ENCODE data around the gene BSN. TPM values are rescaled to one million over a fixed set of nuclear protein-coding genes. Genes with fewer than 3 reads are reported as not detected.
A peak's percentile ranks its signal among the peaks of the same experiment; 100 is the strongest.

BSN gene
- total and polyA plus RNA-seq, 12 donors = 0.06 to 1.4 (median 0.62) TPM

GRCh38 chr3:49663831-49664230, 109.6 kb downstream of the BSN start:
- WGBS, 2 donors = 97 to 100% methylated on average over 1 of the region's 1 CpG
- ATAC-seq (no peak), DNase-seq (no peak)
- Histone ChIP-seq H3K4me1 (peaks cover 0 to 9% (median 0%) of the 10 kb centered on the region in 9 donors), H3K4me3 (no peak overlapping the region), H3K27me3 (no peaks in the 10 kb centered on the region), H3K27ac (no peak overlapping the region), H3K9me3 (no peaks in the 10 kb centered on the region), H3K36me3 (no peaks in the 10 kb centered on the region)
- no peak for TF ChIP-seq CTCF (IDR thresholded peaks at IDR 0.05)
- intact Hi-C loops (cut with DNase I) = no loop called here

- WGBS, 2 donors = 85 to 87% methylated on average over 11 of the region's 11 CpGs
- intact Hi-C loops (cut with DNase I) = no loop called here
These were observed 110.0 kb downstream of the BSN start for GRCh38 chr3:49664300-49664699.

GRCh38 chr3:49665822-49666519, 111.7 kb downstream of the BSN start:
- H3K36me3 ChIP-seq = no peaks in the 10 kb centered on the region
- ATAC-seq = peak in 2 of 8 donors; percentile 10 to 30
- H3K27ac ChIP-seq = no peak overlapping the region
- intact Hi-C loops (cut with DNase I) = loop anchor here in 2 of 10 donors (5.0 kb wide), 2 partner anchors 124 to 129 kb away; no protein-coding TSS in a partner anchor
- no peak for DNase-seq
- no peak for TF ChIP-seq CTCF (IDR thresholded peaks at IDR 0.05)
- 91 to 94% methylated on average over 6 of the region's 6 CpGs for WGBS, 2 donors
- H3K27me3 ChIP-seq = no peaks in the 10 kb centered on the region
- H3K4me1 ChIP-seq = peaks cover 0 to 9% (median 0%) of the 10 kb centered on the region in 9 donors
- no peak overlapping the region for H3K4me3 ChIP-seq
- no peaks in the 10 kb centered on the region for H3K9me3 ChIP-seq

More at GRCh38 chr3:49664300-49664699, 110.0 kb downstream of the BSN start:
- no peak for TF ChIP-seq CTCF (IDR thresholded peaks at IDR 0.05)
- H3K9me3 ChIP-seq = no peaks in the 10 kb centered on the region
- ATAC-seq (no peak), DNase-seq (no peak)
- no peaks in the 10 kb centered on the region for H3K27me3 ChIP-seq
- peaks cover 0 to 9% (median 0%) of the 10 kb centered on the region in 9 donors for H3K4me1 ChIP-seq
- H3K4me3 ChIP-seq = no peak overlapping the region
- no peak overlapping the region for H3K27ac ChIP-seq
- no peaks in the 10 kb centered on the region for H3K36me3 ChIP-seq

GRCh38 chr3:49666592-49666991, 112.3 kb downstream of the BSN start:
- Histone ChIP-seq H3K4me1 (peaks cover 0 to 9% (median 0%) of the 10 kb centered on the region in 9 donors), H3K27me3 (no peaks in the 10 kb centered on the region), H3K36me3 (no peaks in the 10 kb centered on the region), H3K4me3 (no peak overlapping the region), H3K9me3 (no peaks in the 10 kb centered on the region), H3K27ac (no peak overlapping the region)
- DNase-seq (no peak), ATAC-seq (no peak)
- TF ChIP-seq CTCF (IDR thresholded peaks at IDR 0.05) = no peak
- intact Hi-C loops (cut with DNase I) = loop anchor here in 2 of 10 donors (5.0 kb wide), 2 partner anchors 124 to 129 kb away; no protein-coding TSS in a partner anchor
- WGBS, 2 donors = 43 to 49% methylated on average over 8 of the region's 8 CpGs

Measured in heart right ventricle (tissue), 16 donors.